ENCODE measurements around the gene VMA21. TPM values are rescaled to one million over a fixed set of nuclear protein-coding genes. Genes with fewer than 3 reads are reported as not detected.

Gene VMA21
- total and polyA plus RNA-seq, 2 experiments from 2014 or later: 17.1 to 46.8 TPM

GRCh38 chrX:151397741-151398070, 700 bp downstream of the VMA21 start:
- Histone ChIP-seq H3K9me3 (ENCODE audit: low read depth) (no peaks in the 10 kb centered on the region), H3K4me3 (peak overlapping the region; percentile 79), H3K79me2 (peaks cover 56% of the 10 kb centered on the region), H3K4me1 (ENCODE audit: insufficient read depth) (peaks cover 8% of the 10 kb centered on the region), H3K27me3 (no peaks in the 10 kb centered on the region), H3K36me3 (replicated peaks; ENCODE audit: insufficient read depth, low read depth) (no peaks in the 10 kb centered on the region), H4K20me1 (ENCODE audit: insufficient read depth, poor library complexity, severe bottlenecking) (peaks cover 6% of the 10 kb centered on the region), H3K9me2 (replicated peaks; ENCODE audit: insufficient read depth) (no peaks in the 10 kb centered on the region), H2AFZ (peak overlapping the region; percentile 88), H3K27ac (peak overlapping the region; percentile 96), H3K4me2 (peak overlapping the region; percentile 83)
- no peak for TF ChIP-seq EZH2 (IDR thresholded peaks at IDR 0.05; ENCODE audit: borderline replicate concordance)
- no peak for TF ChIP-seq CTCF (IDR thresholded peaks at IDR 0.05; ENCODE audit: poor library complexity)
- no peak for TF ChIP-seq EZH2phosphoT487 (IDR thresholded peaks at IDR 0.05; ENCODE audit: low read depth, severe bottlenecking, unreplicated experiment)
- DNase-seq (ENCODE audit: low spot score): no peak
- 18% methylated on average over 2 of the region's 2 CpGs for WGBS (ENCODE audit: low lambda C conversion rate, missing lambda C conversion rate)

GRCh38 chrX:151398346-151398745, 1.3 kb downstream of the VMA21 start:
- Histone ChIP-seq H3K9me2 (replicated peaks; ENCODE audit: insufficient read depth) (no peaks in the 10 kb centered on the region), H3K4me1 (ENCODE audit: insufficient read depth) (peaks cover 8% of the 10 kb centered on the region), H3K4me2 (peak overlapping the region; percentile 83), H4K20me1 (ENCODE audit: insufficient read depth, poor library complexity, severe bottlenecking) (peaks cover 6% of the 10 kb centered on the region), H3K36me3 (replicated peaks; ENCODE audit: insufficient read depth, low read depth) (no peaks in the 10 kb centered on the region), H2AFZ (no peak overlapping the region), H3K27me3 (no peaks in the 10 kb centered on the region), H3K79me2 (peaks cover 58% of the 10 kb centered on the region), H3K9me3 (ENCODE audit: low read depth) (no peaks in the 10 kb centered on the region), H3K4me3 (no peak overlapping the region), H3K27ac (no peak overlapping the region)
- TF ChIP-seq EZH2phosphoT487 (IDR thresholded peaks at IDR 0.05; ENCODE audit: low read depth, severe bottlenecking, unreplicated experiment) (no peak), CTCF (IDR thresholded peaks at IDR 0.05; ENCODE audit: poor library complexity) (no peak), EZH2 (IDR thresholded peaks at IDR 0.05; ENCODE audit: borderline replicate concordance) (no peak)
- WGBS (ENCODE audit: low lambda C conversion rate, missing lambda C conversion rate): 76% methylated on average over 3 of the region's 3 CpGs
- DNase-seq (ENCODE audit: low spot score): no peak

- H3K9me3 ChIP-seq (ENCODE audit: low read depth): no peaks in the 10 kb centered on the region
- no peak overlapping the region for H3K4me2 ChIP-seq
- H3K36me3 ChIP-seq (replicated peaks; ENCODE audit: insufficient read depth, low read depth): no peaks in the 10 kb centered on the region
- peaks cover 6% of the 10 kb centered on the region for H4K20me1 ChIP-seq (ENCODE audit: insufficient read depth, poor library complexity, severe bottlenecking)
- no peak overlapping the region for H3K27ac ChIP-seq
- H3K9me2 ChIP-seq (replicated peaks; ENCODE audit: insufficient read depth): no peaks in the 10 kb centered on the region
- H3K4me3 ChIP-seq: no peak overlapping the region
- H3K79me2 ChIP-seq: peaks cover 51% of the 10 kb centered on the region
- peaks cover 5% of the 10 kb centered on the region for H3K4me1 ChIP-seq (ENCODE audit: insufficient read depth)
- DNase-seq (ENCODE audit: low spot score): no peak
- no peaks in the 10 kb centered on the region for H3K27me3 ChIP-seq
- TF ChIP-seq EZH2phosphoT487 (IDR thresholded peaks at IDR 0.05; ENCODE audit: low read depth, severe bottlenecking, unreplicated experiment) (no peak), CTCF (IDR thresholded peaks at IDR 0.05; ENCODE audit: poor library complexity) (no peak), EZH2 (IDR thresholded peaks at IDR 0.05; ENCODE audit: borderline replicate concordance) (no peak)
- no peak overlapping the region for H2AFZ ChIP-seq
- 92% methylated on average over 22 of the region's 22 CpGs for WGBS (ENCODE audit: low lambda C conversion rate, missing lambda C conversion rate)
Observed at GRCh38 chrX:151402719-151403390, 5.8 kb downstream of the VMA21 start.

Measured in hepatocyte (in vitro differentiated cells).